Measurements from ENCODE around the gene TXNIP.

The TXNIP gene

GRCh38 chr1:145953861-145954260 lies 42.5 kb downstream of the TXNIP start:
- H3K4me1 ChIP-seq, result peaks cover 2% of the 10 kb centered on the region
- H2AFZ ChIP-seq, result no peak overlapping the region
- TF ChIP-seq, protein P1, sequence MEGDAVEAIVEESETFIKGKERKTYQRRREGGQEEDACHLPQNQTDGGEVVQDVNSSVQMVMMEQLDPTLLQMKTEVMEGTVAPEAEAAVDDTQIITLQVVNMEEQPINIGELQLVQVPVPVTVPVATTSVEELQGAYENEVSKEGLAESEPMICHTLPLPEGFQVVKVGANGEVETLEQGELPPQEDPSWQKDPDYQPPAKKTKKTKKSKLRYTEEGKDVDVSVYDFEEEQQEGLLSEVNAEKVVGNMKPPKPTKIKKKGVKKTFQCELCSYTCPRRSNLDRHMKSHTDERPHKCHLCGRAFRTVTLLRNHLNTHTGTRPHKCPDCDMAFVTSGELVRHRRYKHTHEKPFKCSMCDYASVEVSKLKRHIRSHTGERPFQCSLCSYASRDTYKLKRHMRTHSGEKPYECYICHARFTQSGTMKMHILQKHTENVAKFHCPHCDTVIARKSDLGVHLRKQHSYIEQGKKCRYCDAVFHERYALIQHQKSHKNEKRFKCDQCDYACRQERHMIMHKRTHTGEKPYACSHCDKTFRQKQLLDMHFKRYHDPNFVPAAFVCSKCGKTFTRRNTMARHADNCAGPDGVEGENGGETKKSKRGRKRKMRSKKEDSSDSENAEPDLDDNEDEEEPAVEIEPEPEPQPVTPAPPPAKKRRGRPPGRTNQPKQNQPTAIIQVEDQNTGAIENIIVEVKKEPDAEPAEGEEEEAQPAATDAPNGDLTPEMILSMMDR (IDR thresholded peaks at IDR 0.05), result no peak
- H3K4me3 ChIP-seq (ENCODE audit: low read depth, low read length), result no peak overlapping the region
- H3K9me3 ChIP-seq (ENCODE audit: control insufficient read depth, low read length), result no peaks in the 10 kb centered on the region
- H3K79me2 ChIP-seq, result peaks cover 4% of the 10 kb centered on the region
- H3K36me3 ChIP-seq (ENCODE audit: control insufficient read depth, insufficient read depth, low read length), result no peaks in the 10 kb centered on the region
- no peak overlapping the region for H3K4me2 ChIP-seq (ENCODE audit: low read length)
- H3K27me3 ChIP-seq (ENCODE audit: control insufficient read depth, insufficient read depth, low read length), result no peaks in the 10 kb centered on the region
- H3K9ac ChIP-seq, result no peak overlapping the region
- H3K27ac ChIP-seq, result no peak overlapping the region

DNA sequence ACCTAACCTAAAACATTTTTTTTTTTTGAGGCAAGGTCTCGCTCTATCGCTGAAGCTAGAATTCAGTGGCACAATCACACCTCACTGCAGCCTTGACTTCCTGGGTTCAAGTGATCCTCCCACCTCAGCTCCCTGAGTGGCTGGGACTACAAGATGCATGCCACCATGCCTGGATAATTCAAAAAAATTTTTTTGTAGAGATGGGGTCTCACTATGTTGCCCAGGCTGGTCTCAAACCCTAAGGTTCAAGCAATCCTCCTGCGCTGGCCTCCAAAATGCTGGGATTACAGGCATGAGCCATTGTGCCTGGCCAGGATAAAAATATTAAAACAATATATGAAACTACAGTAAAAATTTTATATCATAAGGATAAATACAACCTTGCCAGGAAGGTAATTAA lies 43.5 kb downstream of the TXNIP start:
- Histone ChIP-seq H3K36me3 (ENCODE audit: control insufficient read depth, insufficient read depth, low read length) (no peaks in the 10 kb centered on the region), H3K4me3 (ENCODE audit: low read depth, low read length) (no peak overlapping the region), H3K27ac (no peak overlapping the region), H3K9ac (no peak overlapping the region), H3K4me1 (no peaks in the 10 kb centered on the region), H3K79me2 (peaks cover 4% of the 10 kb centered on the region), H2AFZ (no peak overlapping the region), H3K4me2 (ENCODE audit: low read length) (no peak overlapping the region), H3K27me3 (ENCODE audit: control insufficient read depth, insufficient read depth, low read length) (no peaks in the 10 kb centered on the region), H3K9me3 (ENCODE audit: control insufficient read depth, low read length) (no peaks in the 10 kb centered on the region)
- TF ChIP-seq, protein P1 (IDR thresholded peaks at IDR 0.05), result no peak

DNA sequence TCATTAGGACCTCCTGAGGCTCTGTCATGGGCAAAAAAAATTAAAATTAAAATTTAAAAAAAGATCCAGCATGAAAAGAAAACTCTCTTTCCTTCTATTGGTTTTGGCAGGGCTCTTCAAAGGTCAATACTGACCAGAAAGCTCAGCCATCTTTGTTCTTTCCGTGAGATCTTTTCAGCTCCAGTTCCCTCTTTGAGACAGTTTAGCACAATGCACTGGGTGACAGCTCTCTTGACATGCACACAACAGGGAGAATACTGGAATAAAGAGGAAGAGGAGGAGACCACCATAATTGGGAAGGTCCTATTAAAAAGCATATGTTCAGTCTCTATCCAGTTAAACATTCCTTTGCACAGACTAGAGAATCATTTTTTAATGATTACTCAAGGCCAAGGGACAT lies 44.9 kb downstream of the TXNIP start:
- Histone ChIP-seq H2AFZ (no peak overlapping the region), H3K27ac (no peak overlapping the region), H3K4me2 (ENCODE audit: low read length) (no peak overlapping the region), H3K4me3 (ENCODE audit: low read depth, low read length) (no peak overlapping the region), H3K9ac (no peak overlapping the region), H3K36me3 (ENCODE audit: control insufficient read depth, insufficient read depth, low read length) (no peaks in the 10 kb centered on the region), H3K9me3 (ENCODE audit: control insufficient read depth, low read length) (no peaks in the 10 kb centered on the region), H3K79me2 (peaks cover 4% of the 10 kb centered on the region), H3K27me3 (ENCODE audit: control insufficient read depth, insufficient read depth, low read length) (no peaks in the 10 kb centered on the region), H3K4me1 (no peaks in the 10 kb centered on the region)
- TF ChIP-seq, protein P1 (IDR thresholded peaks at IDR 0.05), result no peak

DNA sequence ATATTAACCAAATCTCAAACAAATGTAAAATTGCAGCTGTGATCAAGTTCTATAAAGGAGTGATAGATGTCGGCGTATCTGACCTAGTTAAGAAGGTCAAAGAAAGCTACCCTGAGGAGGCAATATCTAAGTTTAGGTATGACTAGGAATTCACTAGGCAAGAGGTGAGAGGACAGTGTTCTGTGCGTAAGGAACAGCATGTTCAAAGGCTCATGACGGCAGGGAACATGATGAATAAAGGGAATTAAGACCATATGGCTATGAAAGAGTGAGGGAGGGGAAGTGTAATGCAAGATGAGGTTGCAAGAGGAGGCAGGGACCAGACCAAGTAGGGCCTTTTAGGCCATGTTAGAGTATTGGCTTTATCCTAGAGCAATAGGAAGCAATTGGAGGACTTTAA lies 47.2 kb downstream of the TXNIP start:
- H3K27ac ChIP-seq, result no peak overlapping the region
- no peaks in the 10 kb centered on the region for H3K4me1 ChIP-seq
- TF ChIP-seq, protein P1 (IDR thresholded peaks at IDR 0.05), result no peak

GRCh38 chr1:145947551-145947950 lies 48.8 kb downstream of the TXNIP start:
- Histone ChIP-seq H2AFZ (no peak overlapping the region), H3K79me2 (peaks cover 4% of the 10 kb centered on the region), H3K4me1 (no peaks in the 10 kb centered on the region), H3K4me2 (ENCODE audit: low read length) (no peak overlapping the region), H3K27me3 (ENCODE audit: control insufficient read depth, insufficient read depth, low read length) (no peaks in the 10 kb centered on the region), H3K9ac (no peak overlapping the region), H3K4me3 (ENCODE audit: low read depth, low read length) (no peak overlapping the region), H3K27ac (no peak overlapping the region), H3K9me3 (ENCODE audit: control insufficient read depth, low read length) (no peaks in the 10 kb centered on the region), H3K36me3 (ENCODE audit: control insufficient read depth, insufficient read depth, low read length) (no peaks in the 10 kb centered on the region)
- TF ChIP-seq, protein P1 (IDR thresholded peaks at IDR 0.05), result no peak

More for the DNA sequence above, 47.2 kb downstream of the TXNIP start:
- H3K79me2 ChIP-seq, result peaks cover 4% of the 10 kb centered on the region
- no peaks in the 10 kb centered on the region for H3K9me3 ChIP-seq (ENCODE audit: control insufficient read depth, low read length)
- no peak overlapping the region for H3K9ac ChIP-seq
- H3K36me3 ChIP-seq (ENCODE audit: control insufficient read depth, insufficient read depth, low read length), result no peaks in the 10 kb centered on the region
- H3K4me2 ChIP-seq (ENCODE audit: low read length), result no peak overlapping the region
- no peaks in the 10 kb centered on the region for H3K27me3 ChIP-seq (ENCODE audit: control insufficient read depth, insufficient read depth, low read length)
- no peak overlapping the region for H3K4me3 ChIP-seq (ENCODE audit: low read depth, low read length)
- H2AFZ ChIP-seq, result no peak overlapping the region

Data from parathyroid adenoma (tissue), 2 donors.